Fibroblast of pulmonary artery (primary cell): ENCODE data around the gene BAIAP3.

ENCODE experiments used
- DNase-seq: peaks from one replicate; pipeline ENCODE4 v3.0.0-alpha.2; 2010; ENCODE audit warnings: low read depth
- H3K4me3 ChIP-seq: replicated peaks from 2 replicates; pipeline ENCODE4 v1.5.1; 2011; ENCODE audit warnings: low read depth, mild to moderate bottlenecking, control low read depth, low read length, moderate library complexity
- CTCF ChIP-seq: IDR thresholded peaks from 2 replicates; pipeline ENCODE4 v1.5.1; 2011; ENCODE audit warnings: mild to moderate bottlenecking, control low read depth, low read length, inconsistent platforms; ENCODE audit errors: missing control alignments

The BAIAP3 gene

GRCh38 chr16:1314399-1315068, 18.9 kb upstream of the BAIAP3 start:
- H3K4me3 ChIP-seq, result no peak overlapping the region
- DNase-seq, result no peak
- TF ChIP-seq CTCF, result no peak

GRCh38 chr16:1315081-1316032, 18.1 kb upstream of the BAIAP3 start:
- no peak for TF ChIP-seq CTCF
- H3K4me3 ChIP-seq, result no peak overlapping the region
- DNase-seq, result no peak

- no peak for DNase-seq
- H3K4me3 ChIP-seq, result no peak overlapping the region
- no peak for TF ChIP-seq CTCF
These were observed 17.4 kb upstream of the BAIAP3 start for GRCh38 chr16:1316033-1316405.

- TF ChIP-seq CTCF, result no peak
- no peak for DNase-seq
These were observed 15.8 kb upstream of the BAIAP3 start for GRCh38 chr16:1317479-1318267.

GRCh38 chr16:1318268-1318545, 15.2 kb upstream of the BAIAP3 start:
- H3K4me3 ChIP-seq, result no peak overlapping the region
- TF ChIP-seq CTCF, result no peak
- DNase-seq, result no peak

More at GRCh38 chr16:1317479-1318267, 15.8 kb upstream of the BAIAP3 start:
- no peak overlapping the region for H3K4me3 ChIP-seq

- TF ChIP-seq CTCF, result no peak
- no peak for DNase-seq
- no peak overlapping the region for H3K4me3 ChIP-seq
These were observed 14.4 kb upstream of the BAIAP3 start for GRCh38 chr16:1319041-1319440.
